ENCODE data around the gene LAMA4. TPM values are rescaled to one million over a fixed set of nuclear protein-coding genes. Genes with fewer than 3 reads are reported as not detected.
A peak's percentile ranks its signal among the peaks of the same experiment; 100 is the strongest.

Gene LAMA4
- total RNA-seq, 1 experiment from 2014 or later = 9.4 TPM

- no peak overlapping the region for H3K27ac ChIP-seq (ENCODE audit: low read length)
- H3K27me3 ChIP-seq (ENCODE audit: low read length) = no peaks in the 10 kb centered on the region
- ATAC-seq (no peak), DNase-seq (no peak)
- no peaks in the 10 kb centered on the region for H4K20me1 ChIP-seq (ENCODE audit: low read length)
- no peak overlapping the region for H3K9ac ChIP-seq (ENCODE audit: low read length)
- H3K4me3 ChIP-seq (ENCODE audit: low read length) = no peak overlapping the region
- H3K4me2 ChIP-seq (ENCODE audit: low read length) = no peak overlapping the region
- H3K9me3 ChIP-seq (ENCODE audit: low read length) = no peaks in the 10 kb centered on the region
- no TSS peak for BruUV-seq (replicated peaks)
- intact Hi-C loops (cut with micrococcal nuclease) = no loop called here
- H3K4me1 ChIP-seq (ENCODE audit: insufficient read depth, low read length) = peaks cover 10% of the 10 kb centered on the region
- ChIA-PET CTCF (no interaction called here), POLR2A (ENCODE audit: unreplicated experiment) (no interaction called here)
- H3F3A ChIP-seq (ENCODE audit: low read length, unreplicated experiment) = no peaks in the 10 kb centered on the region
- H2AFZ ChIP-seq (ENCODE audit: low read length) = no peak overlapping the region
- no peaks in the 10 kb centered on the region for H3K36me3 ChIP-seq (ENCODE audit: low read depth, low read length)
- no peak for TF ChIP-seq EZH2 (IDR thresholded peaks at IDR 0.05; ENCODE audit: low read length, unreplicated experiment)
- TF ChIP-seq EZH2phosphoT487 (IDR thresholded peaks at IDR 0.05; ENCODE audit: borderline replicate concordance, low read length) = no peak
- no peak for TF ChIP-seq CTCF (conservative IDR thresholded peaks at IDR 0.05; ENCODE audit: low read depth, low read length)
- H3K79me2 ChIP-seq (ENCODE audit: low read length) = no peaks in the 10 kb centered on the region
- no peaks in the 10 kb centered on the region for H3K9me2 ChIP-seq (replicated peaks; ENCODE audit: low read length)
These were observed 30.3 kb downstream of the LAMA4 start for GRCh38 chr6:112224088-112224487.

- POLR2A ChIA-PET (ENCODE audit: unreplicated experiment) = no interaction called here
- Histone ChIP-seq H3K27me3 (ENCODE audit: low read length) (no peaks in the 10 kb centered on the region), H3K27ac (ENCODE audit: low read length) (no peak overlapping the region), H3K4me2 (ENCODE audit: low read length) (no peak overlapping the region), H3K4me1 (ENCODE audit: insufficient read depth, low read length) (peaks cover 10% of the 10 kb centered on the region), H3K79me2 (ENCODE audit: low read length) (no peaks in the 10 kb centered on the region), H3K36me3 (ENCODE audit: low read depth, low read length) (no peaks in the 10 kb centered on the region), H2AFZ (ENCODE audit: low read length) (no peak overlapping the region), H3K9ac (ENCODE audit: low read length) (no peak overlapping the region), H3F3A (ENCODE audit: low read length, unreplicated experiment) (no peaks in the 10 kb centered on the region), H3K4me3 (ENCODE audit: low read length) (no peak overlapping the region), H3K9me3 (ENCODE audit: low read length) (no peaks in the 10 kb centered on the region), H4K20me1 (ENCODE audit: low read length) (no peaks in the 10 kb centered on the region), H3K9me2 (replicated peaks; ENCODE audit: low read length) (no peaks in the 10 kb centered on the region)
- BruUV-seq (replicated peaks) = no TSS peak
- DNase-seq (peak; percentile 26), ATAC-seq (no peak)
- CTCF ChIA-PET = no interaction called here
- TF ChIP-seq CTCF (conservative IDR thresholded peaks at IDR 0.05; ENCODE audit: low read depth, low read length) (no peak), EZH2 (IDR thresholded peaks at IDR 0.05; ENCODE audit: low read length, unreplicated experiment) (no peak), EZH2phosphoT487 (IDR thresholded peaks at IDR 0.05; ENCODE audit: borderline replicate concordance, low read length) (no peak)
- intact Hi-C loops (cut with micrococcal nuclease) = no loop called here
These were observed 31.1 kb downstream of the LAMA4 start for GRCh38 chr6:112223070-112223861.
